ENCODE results near the gene UBE2QL1. TPM values are rescaled to one million over a fixed set of nuclear protein-coding genes. Genes with fewer than 3 reads are reported as not detected.

Gene UBE2QL1, protein sequence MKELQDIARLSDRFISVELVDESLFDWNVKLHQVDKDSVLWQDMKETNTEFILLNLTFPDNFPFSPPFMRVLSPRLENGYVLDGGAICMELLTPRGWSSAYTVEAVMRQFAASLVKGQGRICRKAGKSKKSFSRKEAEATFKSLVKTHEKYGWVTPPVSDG
- 1 to 10 TPM; 5.6 to 7.8 TPM for total RNA-seq
- long read RNA-seq, full-length matches to known transcripts = 2 of 4 reads
- long read RNA-seq, partial matches to known transcripts = 0 of 4 reads
- long read RNA-seq, other reads (novel, unspliced or antisense) = 2 of 4 reads

DNA sequence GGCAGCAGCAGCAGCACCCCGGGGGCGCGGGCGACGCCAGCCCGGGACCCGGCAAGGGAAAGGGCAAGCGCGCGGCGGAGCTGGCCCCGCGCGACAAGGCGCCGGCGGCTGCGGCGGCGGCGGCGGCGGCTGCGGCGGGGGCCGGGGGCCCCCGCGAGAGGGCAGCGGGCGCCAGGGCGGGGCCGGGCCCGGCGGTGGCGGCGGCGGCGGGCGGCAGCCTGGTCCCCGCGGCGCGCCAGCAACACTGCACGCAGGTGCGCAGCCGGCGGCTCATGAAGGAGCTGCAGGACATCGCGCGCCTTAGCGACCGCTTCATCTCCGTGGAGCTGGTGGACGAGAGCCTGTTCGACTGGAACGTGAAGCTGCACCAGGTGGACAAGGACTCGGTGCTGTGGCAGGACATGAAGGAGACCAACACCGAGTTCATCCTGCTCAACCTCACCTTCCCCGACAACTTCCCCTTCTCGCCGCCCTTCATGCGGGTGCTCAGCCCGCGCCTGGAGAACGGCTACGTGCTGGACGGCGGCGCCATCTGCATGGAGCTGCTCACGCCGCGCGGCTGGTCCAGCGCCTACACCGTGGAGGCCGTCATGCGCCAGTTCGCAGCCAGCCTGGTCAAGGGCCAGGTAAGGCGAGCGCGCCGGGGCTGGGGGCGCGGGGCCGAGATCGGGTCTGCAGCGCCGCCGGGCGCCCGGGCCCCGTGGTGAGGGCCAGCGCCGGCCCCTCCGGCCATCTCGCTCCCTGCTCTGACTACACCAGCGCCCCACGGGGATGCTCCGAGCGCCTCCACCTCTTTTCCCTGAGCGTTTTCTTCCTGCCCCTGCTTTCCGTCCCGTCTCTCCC is at the start of gene UBE2QL1:
Gene UBE2QL1, plus strand, starts transcription at position 238 of the 843 bp plus-strand sequence. Its CDS starts 35 bp downstream, at position 273.
- intact Hi-C loops (cut with DNase I) = no loop called here
- ATAC-seq (peak; percentile 51 to 64), DNase-seq (peak; percentile 36)

DNA sequence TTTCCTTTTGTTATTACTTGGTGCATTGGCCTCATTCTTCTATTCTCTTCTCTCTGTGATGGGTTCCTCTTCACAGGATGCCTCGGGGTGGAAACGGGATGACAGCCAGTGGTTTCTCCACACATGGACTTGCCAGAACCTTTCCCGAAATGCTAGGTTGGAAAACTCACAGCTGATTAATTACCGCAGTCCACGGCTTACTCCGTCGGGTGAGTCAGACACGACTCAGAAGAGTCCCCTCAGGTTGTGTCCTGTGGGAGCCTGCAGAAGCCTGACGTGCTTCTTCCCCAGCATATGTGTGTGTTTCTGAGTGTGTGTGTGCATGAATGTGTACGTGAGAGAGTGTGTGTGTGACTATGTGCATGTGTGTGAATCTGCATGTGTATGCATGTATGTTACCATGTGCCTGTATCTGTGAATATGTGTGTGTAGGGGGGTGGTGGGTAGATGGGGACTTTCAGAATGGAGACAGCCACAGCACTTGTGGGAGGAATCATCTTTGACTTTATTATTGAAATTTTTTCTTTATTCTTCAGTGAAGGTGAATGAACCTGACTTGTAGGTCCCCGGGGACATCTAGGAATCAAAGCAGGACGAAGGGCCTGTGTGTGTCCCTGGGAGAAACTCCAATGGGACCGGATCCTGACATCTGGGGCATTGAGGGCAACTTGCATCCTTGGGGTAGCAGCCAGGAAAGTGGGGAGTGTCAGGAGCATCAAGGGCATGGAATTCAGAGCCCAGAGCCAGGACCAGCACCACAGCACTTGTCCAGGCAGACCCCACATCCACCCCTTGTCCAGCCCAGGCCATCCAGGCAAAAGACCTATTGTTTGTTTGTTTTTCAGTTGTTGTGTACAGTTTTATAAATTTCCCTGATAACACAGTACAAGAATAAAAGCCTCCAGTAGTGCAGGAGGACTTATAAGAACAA is 48.4 kb upstream of the UBE2QL1 start:
- DNase-seq (no peak), ATAC-seq (no peak)
- intact Hi-C loops (cut with DNase I) = no loop called here

- intact Hi-C loops (cut with DNase I) = no loop called here
- ATAC-seq (no peak), DNase-seq (no peak)
These were observed 47.2 kb upstream of the UBE2QL1 start for GRCh38 chr5:6401410-6401809.

DNA sequence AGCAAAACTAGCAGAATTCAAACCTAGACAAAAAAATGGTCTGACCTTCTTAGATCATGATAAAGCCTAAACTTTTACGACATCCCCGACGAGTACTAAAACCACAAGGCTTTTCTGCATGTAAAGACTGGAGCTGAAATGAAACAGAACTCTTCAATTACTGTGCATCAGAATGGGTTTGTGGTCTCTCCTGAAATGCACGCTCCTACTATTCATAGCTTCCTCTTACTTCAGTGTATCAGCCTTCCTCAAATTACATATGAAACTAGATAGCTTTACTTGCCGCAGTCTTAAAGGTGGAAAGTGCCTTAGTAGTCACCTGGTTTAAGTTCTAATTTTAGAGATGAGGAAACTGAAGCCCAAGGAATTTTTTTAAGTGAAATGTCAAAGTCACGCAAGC is 45.7 kb upstream of the UBE2QL1 start:
- ATAC-seq (no peak), DNase-seq (no peak)
- intact Hi-C loops (cut with DNase I) = no loop called here

- intact Hi-C loops (cut with DNase I) = no loop called here
- DNase-seq (no peak), ATAC-seq (no peak)
These were observed 45.2 kb upstream of the UBE2QL1 start for GRCh38 chr5:6403416-6403815.

DNA sequence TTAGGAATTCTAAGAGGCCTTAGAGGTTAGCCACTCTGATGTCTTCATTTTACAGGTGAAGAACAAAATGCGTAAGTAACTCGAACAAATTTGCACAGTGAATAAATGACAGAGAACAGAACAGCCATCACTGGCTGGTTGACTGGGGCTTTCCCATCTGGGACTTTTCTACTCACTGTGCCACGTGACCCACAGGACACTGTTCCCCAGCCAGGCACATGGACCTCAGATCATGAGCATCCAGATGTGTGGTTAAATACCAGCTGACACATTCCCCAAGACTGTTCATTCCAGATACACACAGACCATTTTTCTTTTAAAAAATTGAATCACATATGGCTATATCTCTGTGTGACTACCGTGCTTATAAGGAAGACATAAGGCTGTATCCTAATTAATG is 44.5 kb upstream of the UBE2QL1 start:
- intact Hi-C loops (cut with DNase I) = no loop called here
- DNase-seq (no peak), ATAC-seq (no peak)

- intact Hi-C loops (cut with DNase I) = no loop called here
- no peak for DNase-seq
- ATAC-seq = no peak
These were observed 43.1 kb upstream of the UBE2QL1 start for GRCh38 chr5:6405591-6405990.

DNA sequence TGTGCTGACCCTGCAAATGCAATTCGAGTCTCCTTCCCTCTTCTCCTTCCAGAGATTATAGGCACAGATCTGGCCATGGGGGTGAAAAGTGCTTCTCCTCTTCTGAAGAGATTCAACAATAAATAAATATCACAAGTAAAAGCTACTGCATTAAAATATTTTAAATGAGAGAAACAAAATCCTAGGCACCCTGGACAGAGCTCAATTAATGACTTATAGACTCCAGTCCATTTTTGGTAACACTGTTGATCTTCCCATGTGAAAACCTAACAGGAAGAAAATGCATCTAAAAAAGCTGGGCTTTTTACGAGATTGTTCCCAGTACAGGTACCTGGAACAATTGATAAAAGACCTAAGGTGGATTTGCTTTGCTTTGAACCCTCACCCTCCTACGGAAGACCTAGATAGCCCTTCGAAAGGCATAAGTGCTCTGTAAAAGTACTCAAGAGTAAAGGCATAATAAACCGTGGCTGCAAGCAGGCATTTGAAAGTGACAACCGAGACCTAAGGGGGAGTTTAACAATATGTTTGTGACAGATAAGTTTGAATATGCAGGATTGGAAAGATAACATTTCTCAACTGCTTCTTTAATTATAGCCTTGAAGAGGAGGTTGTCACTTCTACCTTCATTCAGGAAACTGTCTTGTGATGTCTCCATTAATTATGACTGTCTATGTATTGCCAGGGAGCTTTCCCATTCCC is 41.0 kb upstream of the UBE2QL1 start:
- intact Hi-C loops (cut with DNase I) = no loop called here
- ATAC-seq (no peak), DNase-seq (no peak)

DNA sequence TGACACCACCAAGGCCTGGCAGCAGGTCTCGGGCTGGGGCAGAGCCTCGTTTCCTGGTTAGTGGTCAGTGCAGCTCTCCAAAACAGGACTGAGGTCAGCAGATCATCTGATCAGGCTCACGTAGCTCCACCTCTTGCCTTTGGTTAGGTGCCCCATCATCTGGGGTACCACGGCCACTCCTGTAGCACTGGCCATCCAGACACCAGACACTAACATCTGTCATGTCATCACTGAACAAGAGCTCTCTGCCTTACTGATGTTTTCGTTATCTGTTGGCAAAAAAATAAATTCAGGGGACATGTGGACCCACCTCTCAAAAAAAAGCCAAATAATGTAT is 40.4 kb upstream of the UBE2QL1 start:
- intact Hi-C loops (cut with DNase I) = no loop called here
- DNase-seq = no peak
- no peak for ATAC-seq

DNA sequence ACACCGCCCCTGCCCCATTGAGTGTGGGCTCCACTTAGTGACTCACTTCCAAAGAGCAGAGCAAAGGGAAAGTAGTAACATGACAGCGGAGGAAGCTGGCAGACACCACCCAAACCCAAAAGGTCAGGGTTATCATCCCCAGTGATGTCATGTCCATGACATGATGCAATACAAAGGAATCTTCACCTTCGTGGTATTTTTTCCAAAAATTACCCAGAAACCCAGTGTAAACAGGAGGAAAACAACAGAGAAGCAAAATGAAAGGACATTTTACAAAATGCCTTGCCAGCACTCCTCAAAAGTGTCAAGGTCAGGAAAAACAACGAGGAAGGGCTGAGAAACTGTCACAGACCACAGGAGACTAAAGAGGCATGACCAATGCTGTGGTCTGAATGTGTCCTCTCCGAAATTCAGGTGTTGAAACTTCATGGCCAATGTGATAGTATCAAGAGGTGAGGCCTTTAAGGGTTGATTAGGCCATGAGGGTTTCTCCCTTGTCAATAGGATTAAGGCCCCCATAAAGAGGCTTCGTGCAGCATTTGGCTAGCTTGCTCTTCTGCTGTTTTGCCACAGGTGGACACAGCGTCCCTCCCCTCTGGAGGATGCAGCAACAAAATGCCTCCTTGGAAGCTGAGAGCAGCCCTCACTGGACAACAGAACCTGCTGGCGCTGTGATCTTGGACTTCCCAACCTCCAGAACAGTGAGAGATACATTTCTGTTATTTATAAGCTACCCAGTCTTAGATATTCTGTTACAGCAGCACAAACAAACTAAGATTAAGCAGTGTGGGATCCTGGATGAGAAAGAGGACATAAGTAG is 39.8 kb upstream of the UBE2QL1 start:
- no peak for ATAC-seq
- intact Hi-C loops (cut with DNase I) = no loop called here
- DNase-seq = no peak

GRCh38 chr5:6410421-6410820 is 38.2 kb upstream of the UBE2QL1 start:
- no peak for DNase-seq
- intact Hi-C loops (cut with DNase I) = no loop called here
- no peak for ATAC-seq

DNA sequence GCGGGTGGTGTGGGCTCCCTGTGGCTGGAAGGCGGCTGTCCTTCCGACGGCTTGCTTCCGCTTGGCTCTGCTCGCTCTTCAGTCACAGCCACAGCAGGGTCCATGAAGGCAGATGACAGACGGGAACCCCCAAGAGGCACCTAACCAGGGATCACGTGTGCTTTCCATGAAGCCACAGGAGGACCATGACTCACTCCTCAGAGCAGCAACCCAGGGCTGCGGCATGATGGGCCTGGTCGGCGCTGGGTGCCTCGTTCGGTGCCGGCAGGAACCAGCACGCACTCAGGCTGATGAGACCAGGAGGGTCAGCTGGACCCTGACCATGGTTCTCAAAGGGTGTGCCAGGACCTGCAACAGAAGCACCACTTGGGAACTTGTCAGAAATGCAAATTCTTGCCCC is 37.5 kb upstream of the UBE2QL1 start:
- intact Hi-C loops (cut with DNase I) = no loop called here
- DNase-seq (no peak), ATAC-seq (no peak)

DNA sequence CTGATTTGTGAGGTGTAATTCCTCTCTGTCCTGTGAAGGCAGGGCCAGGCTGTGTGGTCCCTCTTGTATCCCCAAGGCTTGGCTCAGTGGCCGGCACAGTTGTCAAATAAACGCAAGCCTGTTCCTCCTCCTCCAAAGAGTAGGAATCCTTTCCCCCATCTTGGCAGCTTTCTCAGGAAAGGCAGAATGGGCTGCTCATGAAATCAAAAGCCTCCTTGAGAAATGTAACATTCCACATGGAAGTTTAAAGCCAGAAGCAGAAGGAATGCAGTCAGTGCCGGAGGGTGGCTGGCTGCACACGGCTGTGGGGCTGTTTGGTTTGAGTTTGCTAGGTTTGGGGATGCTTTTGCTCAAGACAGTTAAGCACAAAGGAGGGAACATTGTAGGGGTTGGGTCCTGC is 35.8 kb upstream of the UBE2QL1 start:
- DNase-seq = no peak
- ATAC-seq = no peak
- intact Hi-C loops (cut with DNase I) = no loop called here

GRCh38 chr5:6417657-6418056 is 31.0 kb upstream of the UBE2QL1 start:
- intact Hi-C loops (cut with DNase I) = no loop called here
- no peak for ATAC-seq
- no peak for DNase-seq

- intact Hi-C loops (cut with DNase I) = no loop called here
- DNase-seq = no peak
- no peak for ATAC-seq
These were observed 29.9 kb upstream of the UBE2QL1 start for GRCh38 chr5:6418679-6419276.

DNA sequence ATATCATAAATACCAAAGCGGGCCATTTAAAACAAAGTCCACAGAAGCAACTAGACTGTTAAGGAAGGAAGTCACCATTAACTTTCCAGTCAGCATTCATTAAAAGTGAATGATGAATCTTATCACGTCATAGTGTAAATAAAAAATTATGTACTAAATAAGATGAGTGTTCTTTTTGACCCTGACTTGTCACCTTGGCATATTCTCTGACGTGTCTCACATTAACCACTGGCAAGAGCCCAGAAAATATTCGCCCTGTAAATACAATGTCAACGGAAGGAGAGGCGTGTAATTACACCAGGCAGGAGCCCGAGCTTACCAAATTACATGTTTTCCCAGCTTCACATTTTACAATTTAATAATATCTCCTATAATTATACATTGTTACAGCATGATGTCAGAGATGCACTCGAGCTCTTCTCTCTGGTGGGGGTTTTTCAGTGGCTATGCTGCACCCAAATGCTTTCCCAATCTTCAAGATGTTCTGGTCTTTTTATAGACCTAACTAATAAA is 29.3 kb upstream of the UBE2QL1 start:
- ATAC-seq (peak in 1 of 2 donors; percentile 34), DNase-seq (no peak)
- intact Hi-C loops (cut with DNase I) = no loop called here

DNA sequence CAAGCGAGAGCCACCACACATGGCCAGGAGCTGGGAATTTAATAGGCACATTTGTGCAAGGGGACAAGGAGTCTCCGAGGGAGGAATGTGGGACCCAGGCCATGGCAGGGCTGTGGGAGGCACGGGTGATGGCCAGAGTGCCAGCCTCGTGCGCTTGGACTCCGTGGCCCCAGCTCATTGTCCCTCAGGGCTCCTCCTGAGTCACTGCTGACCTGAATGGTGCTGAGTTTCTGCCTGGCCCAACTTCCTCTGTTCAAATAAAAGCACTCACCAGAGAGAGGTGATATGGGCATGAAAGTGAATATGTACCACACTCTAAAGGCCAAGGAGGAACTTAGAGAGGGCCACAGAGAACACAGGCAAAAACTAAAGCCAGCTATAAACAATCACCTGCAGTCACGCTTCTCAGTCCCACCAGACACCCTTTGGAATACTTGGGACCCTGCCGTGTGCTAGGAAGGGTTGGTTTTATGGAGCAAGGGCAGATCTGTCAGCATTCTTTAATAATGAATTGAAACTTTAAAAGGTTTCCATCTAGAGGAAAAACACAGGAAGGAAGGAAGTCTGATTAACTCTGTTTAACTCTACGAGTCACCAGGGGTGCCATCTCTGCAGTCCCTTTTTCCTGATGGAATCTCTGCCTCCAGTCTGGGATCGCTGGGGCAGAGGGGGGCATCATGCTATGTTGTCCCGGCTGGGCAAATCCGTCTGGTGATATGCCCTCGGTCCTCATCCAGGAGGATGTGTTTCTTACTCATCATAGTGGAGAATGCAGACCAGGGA is 25.1 kb upstream of the UBE2QL1 start:
- intact Hi-C loops (cut with DNase I) = no loop called here
- no peak for DNase-seq
- ATAC-seq = no peak
